Esophagus squamous epithelium (tissue), 4 donors: Measurements from ENCODE around the gene ADRA2B.
"Not testable (repeated sequence)": the region's sequence is repeated elsewhere in the genome, so short reads cannot be mapped to it uniquely, and the experiment has no call there.

ENCODE experiments used
- CTCF ChIP-seq, 6 experiments: fragments of 450-650 bp in 4 of 6; fragments of 200-600 bp in 2 of 6; sonication (generic) in 2 of 6; IDR thresholded peaks; one replicate each; pipeline ENCODE4 v1.5.1; 2016 to 2019; ENCODE audit warnings: antibody characterized with exemption in 6 of 6, mild to moderate bottlenecking in 4 of 6, moderate library complexity in 4 of 6
- POLR2A ChIP-seq, 4 donors: fragments of 450-650 bp; IDR thresholded peaks; one replicate each; pipeline ENCODE4 v1.6.1; 2017; ENCODE audit warnings: antibody characterized with exemption in 4 of 4, mild to moderate bottlenecking in 4 of 4, moderate library complexity in 3 of 4

- not testable (repeated sequence) for TF ChIP-seq CTCF, POLR2A (IDR thresholded peaks at IDR 0.05)
Observed at GRCh38 chr2:96064047-96064675, 52.2 kb downstream of the ADRA2B start.
